Upper lobe of left lung (tissue), 6 donors: ENCODE measurements around the gene CAMK1. TPM values are rescaled to one million over a fixed set of nuclear protein-coding genes. Genes with fewer than 3 reads are reported as not detected.
A peak's percentile ranks its signal among the peaks of the same experiment; 100 is the strongest.
"Not testable (repeated sequence)": the region's sequence is repeated elsewhere in the genome, so short reads cannot be mapped to it uniquely, and the experiment has no call there.

Experiments
- ATAC-seq, 2 donors: fragments of 200-7000 bp; cut with Tn5 transposase; one replicate each; pipeline ENCODE4 v1.9.1; 2022; ENCODE audit warnings: mild to moderate bottlenecking in 2 of 2, moderate library complexity in 2 of 2; ENCODE audit not compliant: low FRiP score in 2 of 2
- DNase-seq, 2 donors: peaks; one replicate each; pipeline ENCODE4 v3.0.0-alpha.2; 2019 to 2020
- H3K27ac ChIP-seq, 4 donors: fragments of 200-600 bp; sonication (generic); one replicate each; pipeline ENCODE4 v1.5.1; 2016 to 2019
- H3K27me3 ChIP-seq, 4 donors: fragments of 200-600 bp; sonication (generic); one replicate each; pipeline ENCODE4 v1.5.1; 2017 to 2019
- H3K36me3 ChIP-seq, 4 donors: fragments of 200-600 bp; sonication (generic); one replicate each; pipeline ENCODE4 v1.5.1; 2016 to 2019
- H3K4me1 ChIP-seq, 4 donors: fragments of 200-600 bp; sonication (generic); one replicate each; pipeline ENCODE4 v1.5.1; 2018 to 2019
- H3K4me3 ChIP-seq, 4 donors: fragments of 200-600 bp; sonication (generic); one replicate each; pipeline ENCODE4 v1.5.1; 2017 to 2019; ENCODE audit warnings: mild to moderate bottlenecking in 2 of 4, moderate library complexity in 1 of 4
- H3K9me3 ChIP-seq, 4 donors: fragments of 200-600 bp; sonication (generic); one replicate each; pipeline ENCODE4 v1.5.1; 2018 to 2019
- EP300 ChIP-seq, 4 donors: sonication (generic); formaldehyde crosslinking; IDR thresholded peaks; one replicate each; pipeline ENCODE4 v1.5.1; 2017; ENCODE audit warnings: antibody characterized with exemption in 4 of 4, control low read depth in 2 of 4
- POLR2A ChIP-seq, 4 donors: fragments of 450-650 bp; IDR thresholded peaks; one replicate each; pipeline ENCODE4 v1.5.1; 2016 to 2017; ENCODE audit warnings: antibody characterized with exemption in 4 of 4, mild to moderate bottlenecking in 2 of 4
- POLR2AphosphoS5 ChIP-seq, 2 donors: sonication (generic); formaldehyde crosslinking; IDR thresholded peaks; one replicate each; pipeline ENCODE4 v1.5.1; 2017; ENCODE audit warnings: antibody characterized with exemption in 2 of 2
- WGBS, 2 donors: methylation state at CpG; one replicate each; pipeline ENCODE4 v1.1.5; 2017 to 2018; 5-methylcytosine and 5-hydroxymethylcytosine counted together
- total RNA-seq, 6 donors: library from RNA; depleted of rRNA in 4 of 6; stranded (reverse); fragments of >200 nt in 4 of 6; gene quantifications; one replicate each; pipeline versions ENCODE4 v1.1.0 to v1.2.1, GENCODE V29; 2016 to 2021
- TF ChIP-seq, protein P1 (sequence below), 6 experiments: fragments of 450-650 bp in 4 of 6; fragments of 200-600 bp in 2 of 6; sonication (generic) in 2 of 6; IDR thresholded peaks; one replicate each; pipeline ENCODE4 v1.5.1; 2016 to 2019; ENCODE audit warnings: antibody characterized with exemption in 6 of 6
- donor health status: DM: no; HTN: no; CAD: no; lungs with moderate emphysema.
- donor health status: DM: no; HTN: yes; CAD: no; lungs with severe emphysema.

The CAMK1 gene
- total RNA-seq, 6 donors from 2014 or later: 19.5 to 44.0 (median 27.6) TPM

DNA sequence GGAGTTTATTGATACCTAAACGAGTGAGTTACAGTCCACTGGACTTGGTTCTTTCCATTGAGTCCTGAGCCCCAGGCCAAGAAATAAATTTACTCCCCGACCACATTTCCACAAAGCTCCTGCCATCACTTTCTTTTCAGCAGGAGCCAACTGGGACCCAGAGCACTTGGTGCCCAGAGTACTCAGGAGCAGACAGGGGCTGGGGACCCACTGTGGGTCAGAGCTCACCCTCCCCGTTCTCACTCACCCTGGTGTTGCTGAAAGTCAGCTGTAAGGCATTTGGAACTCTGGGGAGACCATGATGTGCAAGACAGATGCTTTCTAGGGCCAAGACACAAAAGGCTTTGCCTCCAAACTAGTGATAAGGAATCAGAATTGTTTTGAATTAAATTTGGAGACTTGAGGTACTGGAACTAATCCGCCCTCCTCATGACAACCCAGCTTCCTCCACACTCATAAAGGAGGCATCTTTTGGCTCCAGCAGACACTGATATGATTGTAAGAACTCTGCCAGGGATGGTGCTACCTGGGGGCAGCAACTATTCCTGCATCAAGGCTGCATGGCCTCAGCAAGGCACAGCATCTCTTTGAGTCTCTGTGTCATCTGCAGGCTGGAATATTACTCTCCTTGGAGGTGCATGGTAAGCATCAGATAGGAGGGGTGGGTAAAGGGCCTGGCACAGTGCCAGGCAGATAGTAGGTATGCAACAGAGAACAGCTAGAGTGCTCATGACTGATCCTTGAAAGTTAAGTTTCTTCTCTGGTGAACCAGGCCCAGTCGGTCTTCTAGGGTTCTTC is 7.3 kb upstream of the CAMK1 start:
- no peaks in the 10 kb centered on the region for H3K9me3 ChIP-seq
- no peak overlapping the region for H3K27ac ChIP-seq
- H3K36me3 ChIP-seq: peaks cover 0 to 24% (median 14%) of the 10 kb centered on the region in 4 donors
- TF ChIP-seq, protein P1, sequence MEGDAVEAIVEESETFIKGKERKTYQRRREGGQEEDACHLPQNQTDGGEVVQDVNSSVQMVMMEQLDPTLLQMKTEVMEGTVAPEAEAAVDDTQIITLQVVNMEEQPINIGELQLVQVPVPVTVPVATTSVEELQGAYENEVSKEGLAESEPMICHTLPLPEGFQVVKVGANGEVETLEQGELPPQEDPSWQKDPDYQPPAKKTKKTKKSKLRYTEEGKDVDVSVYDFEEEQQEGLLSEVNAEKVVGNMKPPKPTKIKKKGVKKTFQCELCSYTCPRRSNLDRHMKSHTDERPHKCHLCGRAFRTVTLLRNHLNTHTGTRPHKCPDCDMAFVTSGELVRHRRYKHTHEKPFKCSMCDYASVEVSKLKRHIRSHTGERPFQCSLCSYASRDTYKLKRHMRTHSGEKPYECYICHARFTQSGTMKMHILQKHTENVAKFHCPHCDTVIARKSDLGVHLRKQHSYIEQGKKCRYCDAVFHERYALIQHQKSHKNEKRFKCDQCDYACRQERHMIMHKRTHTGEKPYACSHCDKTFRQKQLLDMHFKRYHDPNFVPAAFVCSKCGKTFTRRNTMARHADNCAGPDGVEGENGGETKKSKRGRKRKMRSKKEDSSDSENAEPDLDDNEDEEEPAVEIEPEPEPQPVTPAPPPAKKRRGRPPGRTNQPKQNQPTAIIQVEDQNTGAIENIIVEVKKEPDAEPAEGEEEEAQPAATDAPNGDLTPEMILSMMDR (IDR thresholded peaks at IDR 0.05): no peak
- TF ChIP-seq EP300 (IDR thresholded peaks at IDR 0.05) (no peak), POLR2A (IDR thresholded peaks at IDR 0.05) (no peak), POLR2AphosphoS5 (IDR thresholded peaks at IDR 0.05) (no peak)
- ATAC-seq: no peak
- H3K27me3 ChIP-seq: no peaks in the 10 kb centered on the region
- DNase-seq: no peak
- peaks cover 0 to 15% (median 6%) of the 10 kb centered on the region in 4 donors for H3K4me1 ChIP-seq
- H3K4me3 ChIP-seq: no peak overlapping the region
- whole genome bisulfite sequencing, 2 donors: 77 to 83% methylated on average over 5 of the region's 5 CpGs

DNA sequence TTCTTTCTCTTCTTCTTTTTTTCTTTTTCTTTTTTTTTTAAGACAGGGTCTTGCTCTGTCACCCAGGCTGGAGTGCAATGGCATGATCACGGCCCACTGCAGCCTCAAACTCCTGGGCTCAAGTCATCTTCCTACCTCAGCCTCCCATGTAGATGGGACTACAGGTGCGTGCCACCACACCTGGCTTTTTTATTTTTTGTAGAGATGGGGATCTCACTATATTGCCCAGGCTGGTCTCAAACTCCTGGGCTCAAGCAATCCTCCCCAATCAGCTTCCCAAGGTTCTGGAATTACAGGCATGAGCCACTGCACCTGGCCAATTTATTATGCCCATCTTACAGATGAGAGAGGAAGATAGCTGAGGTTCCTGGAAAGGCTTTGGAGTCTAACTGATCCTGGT is 1.3 kb upstream of the CAMK1 start:
- H3K4me3 ChIP-seq, H3K27me3 ChIP-seq, DNase-seq, ATAC-seq, H3K36me3 ChIP-seq, H3K9me3 ChIP-seq: not testable (repeated sequence)
- Histone ChIP-seq H3K27ac (peak overlapping the region in 3 of 4 donors; percentile 73 to 91 (median 91)), H3K4me1 (peaks cover 34 to 43% (median 39%) of the 10 kb centered on the region in 4 donors)
- 95% methylated on average over 2 of the region's 2 CpGs for WGBS, 2 donors

DNA sequence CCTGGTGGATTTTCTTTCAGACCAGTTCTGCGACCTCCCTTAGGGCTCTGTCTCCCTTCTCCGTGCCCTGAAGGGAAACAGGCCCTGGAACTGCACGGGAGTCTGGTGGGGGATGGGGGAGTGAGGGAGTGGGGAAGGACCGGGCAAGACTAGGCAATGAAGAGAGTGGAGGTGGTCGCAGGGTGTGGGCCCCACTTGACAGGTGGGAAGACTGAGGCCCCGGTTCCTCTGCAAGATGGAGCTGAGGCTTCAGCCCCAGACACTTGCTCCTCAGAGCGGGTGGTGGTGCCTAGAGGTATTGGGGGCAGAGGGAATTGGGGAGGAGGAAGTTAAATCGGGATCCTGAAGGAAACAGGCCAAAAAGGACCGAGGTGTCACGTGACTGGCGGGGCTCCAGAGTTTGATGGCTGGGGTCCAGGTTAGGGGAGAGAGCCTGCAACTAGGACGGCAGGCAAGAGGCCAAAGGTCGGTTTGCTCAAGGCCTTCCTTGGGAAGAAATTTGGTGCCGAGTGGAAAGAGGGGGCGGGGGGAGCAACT is 597 bp upstream of the CAMK1 start:
- TF ChIP-seq POLR2AphosphoS5 (IDR thresholded peaks at IDR 0.05): no peak
- TF ChIP-seq POLR2A (IDR thresholded peaks at IDR 0.05): no peak
- TF ChIP-seq, protein P1 (IDR thresholded peaks at IDR 0.05): no peak
- no peak for TF ChIP-seq EP300 (IDR thresholded peaks at IDR 0.05)
- peaks cover 34 to 43% (median 39%) of the 10 kb centered on the region in 4 donors for H3K4me1 ChIP-seq
- peaks cover 0 to 8% (median 2%) of the 10 kb centered on the region in 4 donors for H3K36me3 ChIP-seq
- WGBS, 2 donors: 12 to 16% methylated on average over 14 to 15 of the region's 15 CpGs
- H3K27ac ChIP-seq: peak overlapping the region; percentile 73 to 91 (median 88)
- peak; percentile 43 to 49 for ATAC-seq
- H3K9me3 ChIP-seq: no peaks in the 10 kb centered on the region
- no peaks in the 10 kb centered on the region for H3K27me3 ChIP-seq
- H3K4me3 ChIP-seq: peak overlapping the region; percentile 69 to 81 (median 74)
- peak in 1 of 2 donors; percentile 76 for DNase-seq

DNA sequence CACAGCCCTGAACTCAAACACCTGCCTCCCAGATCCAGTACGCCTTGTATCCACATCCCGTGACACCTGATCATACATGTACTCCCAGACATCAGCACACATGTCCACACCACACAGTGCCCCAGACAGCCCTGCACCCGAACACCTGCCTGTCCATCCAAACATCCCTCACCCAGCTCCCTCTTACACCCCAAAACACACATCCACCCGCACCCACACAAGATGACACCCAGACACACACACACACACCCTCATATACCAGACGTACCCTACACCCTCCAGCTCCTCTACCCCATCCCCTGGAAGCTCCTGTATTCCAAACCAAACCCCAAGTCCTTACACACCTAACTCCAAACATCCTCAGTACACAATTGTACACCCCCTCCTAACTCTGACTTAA is 735 bp downstream of the CAMK1 start:
- DNase-seq: no peak
- peak overlapping the region; percentile 69 to 81 (median 74) for H3K4me3 ChIP-seq
- H3K4me1 ChIP-seq: peaks cover 34 to 43% (median 39%) of the 10 kb centered on the region in 4 donors
- H3K9me3 ChIP-seq: no peaks in the 10 kb centered on the region
- no peak for ATAC-seq
- peak overlapping the region; percentile 73 to 91 (median 88) for H3K27ac ChIP-seq
- WGBS, 2 donors: 52 to 67% methylated on average over 3 to 5 of the region's 5 CpGs
- H3K36me3 ChIP-seq: peaks cover 0 to 12% (median 2%) of the 10 kb centered on the region in 4 donors
- H3K27me3 ChIP-seq: no peaks in the 10 kb centered on the region
- TF ChIP-seq POLR2AphosphoS5 (IDR thresholded peaks at IDR 0.05) (no peak), EP300 (IDR thresholded peaks at IDR 0.05) (no peak), POLR2A (IDR thresholded peaks at IDR 0.05) (no peak)
- TF ChIP-seq, protein P1 (IDR thresholded peaks at IDR 0.05): no peak

DNA sequence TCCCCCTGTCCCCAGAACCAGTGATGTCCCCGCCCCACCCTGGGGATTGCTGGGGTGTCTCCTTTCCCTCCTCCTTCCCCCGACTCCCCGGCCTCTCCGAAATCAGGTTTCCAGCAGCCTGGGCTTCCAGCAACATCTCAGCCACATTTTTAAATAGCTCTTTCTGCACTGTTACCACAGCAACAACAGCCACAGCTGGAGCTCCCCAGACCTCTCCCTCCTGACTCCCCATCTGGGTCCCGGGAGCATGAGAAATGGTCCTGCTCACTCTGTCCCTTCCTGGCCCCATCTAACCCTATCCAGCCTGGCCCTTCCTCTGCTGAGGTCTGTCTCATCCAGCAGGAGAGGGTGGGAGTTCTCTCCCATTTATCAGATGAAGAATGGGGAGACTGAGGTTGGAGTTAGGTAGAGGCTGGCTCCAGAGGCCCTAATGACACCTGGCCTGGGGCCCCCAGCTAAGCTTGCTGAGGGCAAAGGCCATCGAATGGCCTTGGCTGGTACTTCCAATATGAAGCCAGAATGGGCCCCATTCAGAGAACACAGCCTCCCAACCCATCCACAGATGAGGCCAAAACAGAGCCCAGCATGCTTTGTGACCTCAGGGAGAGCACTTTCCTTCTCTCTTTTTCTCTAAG is 1.5 kb downstream of the CAMK1 start:
- Histone ChIP-seq H3K4me1 (peaks cover 34 to 43% (median 39%) of the 10 kb centered on the region in 4 donors), H3K36me3 (peaks cover 0 to 12% (median 2%) of the 10 kb centered on the region in 4 donors), H3K27ac (peak overlapping the region; percentile 26 to 91 (median 64)), H3K9me3 (no peaks in the 10 kb centered on the region), H3K4me3 (peak overlapping the region in 1 of 4 donors; percentile 76), H3K27me3 (no peaks in the 10 kb centered on the region)
- WGBS, 2 donors: 74 to 82% methylated on average over 5 to 6 of the region's 6 CpGs
- ATAC-seq: no peak
- DNase-seq: no peak
- TF ChIP-seq, protein P1 (IDR thresholded peaks at IDR 0.05): no peak
